Embryonic facial prominence (tissue), 1 donor: ENCODE data around the gene NFATC3.

Experiments
- DNase-seq: peaks from one replicate; pipeline ENCODE4 v3.0.0-alpha.2; 2016; ENCODE audit errors: extremely low spot score

The NFATC3 gene

DNA sequence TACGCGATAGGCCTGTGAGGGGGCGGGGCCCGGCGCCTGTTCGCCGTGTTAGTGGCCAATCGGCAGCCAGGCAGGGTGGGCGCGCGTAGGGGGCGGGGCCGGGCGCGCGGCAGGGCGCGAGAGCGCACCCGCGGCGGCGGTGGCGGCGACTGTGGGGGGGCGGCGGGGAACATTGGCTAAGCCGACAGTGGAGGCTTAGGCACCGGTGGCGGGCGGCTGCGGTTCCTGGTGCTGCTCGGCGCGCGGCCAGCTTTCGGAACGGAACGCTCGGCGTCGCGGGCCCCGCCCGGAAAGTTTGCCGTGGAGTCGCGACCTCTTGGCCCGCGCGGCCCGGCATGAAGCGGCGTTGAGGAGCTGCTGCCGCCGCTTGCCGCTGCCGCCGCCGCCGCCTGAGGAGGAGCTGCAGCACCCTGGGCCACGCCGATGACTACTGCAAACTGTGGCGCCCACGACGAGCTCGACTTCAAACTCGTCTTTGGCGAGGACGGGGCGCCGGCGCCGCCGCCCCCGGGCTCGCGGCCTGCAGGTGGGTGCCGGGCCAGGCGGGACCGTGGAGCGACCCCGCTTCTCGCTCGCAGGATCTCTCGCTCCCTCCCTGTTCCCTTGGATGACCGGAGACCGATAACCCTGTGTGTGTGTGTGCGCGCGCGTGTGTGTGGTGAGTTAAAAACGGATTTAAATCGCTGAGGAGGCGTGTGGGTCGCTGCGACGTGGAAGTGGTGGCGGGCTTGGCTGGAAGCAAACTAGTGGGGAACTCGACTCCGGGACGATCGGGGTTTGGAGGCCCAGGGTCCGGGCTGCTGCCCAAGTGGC lies at the start of gene NFATC3:
TSS of gene NFATC3 (plus strand) at position 112 of the 813 bp plus-strand sequence. CDS start at position 424, 312 bp downstream.
- no peak for DNase-seq

- DNase-seq = no peak
These were observed 47.2 kb upstream of the NFATC3 start for GRCh38 chr16:68037841-68038597.

DNA sequence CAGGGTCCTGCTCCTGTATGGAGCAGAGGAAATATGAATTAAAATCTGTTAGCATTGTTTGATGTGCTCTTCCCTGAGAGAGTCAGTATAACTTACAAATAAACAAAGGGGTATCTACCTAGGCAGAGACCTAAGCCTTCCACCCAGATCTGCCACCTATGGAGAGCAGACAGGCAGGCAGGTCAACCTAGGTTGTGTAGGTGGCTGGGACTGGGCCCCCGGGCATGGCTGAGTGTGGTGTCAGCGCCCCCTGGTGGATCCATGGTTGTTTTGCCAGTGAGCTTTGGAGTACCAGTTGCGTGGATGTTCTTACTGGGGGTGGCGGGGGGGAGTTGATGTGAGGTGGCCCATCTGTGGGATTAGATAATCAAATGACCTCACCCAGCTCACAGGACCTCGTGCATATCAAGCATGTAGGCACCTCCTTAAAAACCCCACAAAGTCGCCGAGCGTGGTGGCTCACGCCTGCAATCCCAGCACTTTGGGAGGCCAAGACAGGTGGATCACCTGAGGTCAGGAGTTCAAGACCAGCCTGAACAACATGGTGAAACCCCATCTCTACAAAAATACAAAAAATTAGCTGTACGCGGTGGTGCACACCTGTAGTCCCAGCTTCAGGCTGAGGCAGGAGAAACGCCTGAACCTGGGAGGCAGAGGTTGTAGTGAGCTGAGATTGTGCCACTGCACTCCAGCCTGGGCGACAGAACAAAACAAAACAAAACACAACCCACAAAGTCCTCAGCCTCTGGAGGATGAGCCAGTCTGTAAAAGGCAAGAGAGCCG lies 44.5 kb upstream of the NFATC3 start:
- no peak for DNase-seq

DNA sequence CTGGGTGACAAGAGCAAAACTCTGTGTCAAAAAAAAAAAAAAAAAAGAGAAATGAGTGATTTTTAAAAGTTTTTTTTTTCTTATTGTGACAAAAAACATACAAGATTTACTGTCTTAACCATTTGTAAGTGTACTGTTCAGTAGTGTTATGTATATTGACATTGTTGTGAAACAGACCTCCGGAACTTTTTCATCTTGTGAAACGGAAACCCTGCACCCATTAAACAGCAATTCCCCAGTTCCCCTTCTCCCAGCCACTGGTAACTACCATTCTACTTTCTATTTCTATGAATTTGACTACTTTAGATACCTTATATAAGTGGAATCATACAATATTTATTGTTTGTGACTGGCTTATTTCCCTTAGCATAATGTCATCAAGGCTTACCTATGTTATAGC lies 43.4 kb upstream of the NFATC3 start:
- DNase-seq = no peak

- no peak for DNase-seq
These were observed 39.1 kb upstream of the NFATC3 start for GRCh38 chr16:68046106-68046505.

DNA sequence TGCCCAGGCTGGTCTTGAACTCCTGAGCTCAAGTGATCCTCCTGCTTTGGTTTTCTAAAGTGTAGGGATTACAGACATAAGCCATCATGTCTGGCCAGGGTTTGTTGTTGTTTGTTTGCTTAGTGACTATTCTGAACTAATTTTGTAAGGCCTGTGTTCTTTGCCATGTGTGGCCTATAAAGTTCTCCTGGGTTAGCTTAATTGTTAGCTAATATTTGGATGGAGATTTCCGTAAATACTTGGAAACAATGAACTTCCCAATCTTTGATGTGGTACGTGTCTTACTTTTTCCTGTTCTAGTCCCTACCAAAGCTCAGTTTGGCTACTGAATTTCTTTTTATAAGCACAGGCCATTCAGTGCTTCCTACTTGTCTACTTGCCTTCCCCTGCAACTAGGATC lies 37.2 kb upstream of the NFATC3 start:
- DNase-seq = no peak

GRCh38 chr16:68049449-68049848 lies 35.7 kb upstream of the NFATC3 start:
- no peak for DNase-seq

DNA sequence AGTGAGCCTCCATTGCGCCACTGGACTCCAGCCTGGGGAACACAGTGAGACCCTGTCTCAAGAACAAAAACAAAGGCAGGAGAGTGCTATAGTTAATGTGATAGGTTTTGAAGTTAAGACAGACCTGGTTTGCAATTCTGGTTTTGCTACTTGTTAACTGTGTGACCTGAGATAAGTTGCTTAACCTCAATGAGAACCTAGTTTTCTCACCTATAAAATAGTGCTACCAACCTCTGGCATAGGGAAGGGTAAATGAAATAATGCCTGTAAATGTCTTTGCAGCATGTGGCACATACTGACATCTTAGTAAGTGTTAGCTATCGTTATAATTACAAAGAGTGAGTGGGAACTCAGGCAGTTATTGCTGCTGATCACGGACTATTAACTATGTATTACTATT lies 29.8 kb upstream of the NFATC3 start:
- DNase-seq = no peak

GRCh38 chr16:68059804-68060203 lies 25.4 kb upstream of the NFATC3 start:
- DNase-seq = no peak

- DNase-seq = no peak
These were observed 23.8 kb upstream of the NFATC3 start for GRCh38 chr16:68061396-68061795.

- DNase-seq = no peak
These were observed 22.2 kb upstream of the NFATC3 start for GRCh38 chr16:68062910-68063393.

- no peak for DNase-seq
These were observed 20.3 kb upstream of the NFATC3 start for GRCh38 chr16:68064791-68065365.

- DNase-seq = no peak
These were observed 19.4 kb upstream of the NFATC3 start for GRCh38 chr16:68065716-68066305.

GRCh38 chr16:68066763-68067162 lies 18.4 kb upstream of the NFATC3 start:
- DNase-seq = no peak

DNA sequence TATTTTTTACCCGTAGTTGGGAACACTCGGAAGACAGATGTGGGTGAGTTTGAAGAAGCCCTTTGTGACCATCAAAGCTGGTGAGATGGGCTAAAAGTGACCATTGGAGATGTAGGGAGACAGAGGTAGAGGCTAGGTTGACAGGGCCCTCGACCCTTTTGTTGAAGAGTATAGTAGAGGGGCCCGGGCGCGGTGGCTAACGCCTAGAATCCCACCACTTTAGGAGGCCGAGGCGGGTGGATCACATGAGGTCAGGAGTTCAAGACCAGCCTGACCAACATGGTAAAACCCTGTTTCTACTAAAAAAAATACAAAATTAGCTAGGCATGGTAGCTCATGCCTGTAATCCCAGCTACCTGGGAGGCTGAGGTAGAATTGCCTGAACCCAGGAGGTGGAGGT lies 16.2 kb upstream of the NFATC3 start:
- no peak for DNase-seq

DNA sequence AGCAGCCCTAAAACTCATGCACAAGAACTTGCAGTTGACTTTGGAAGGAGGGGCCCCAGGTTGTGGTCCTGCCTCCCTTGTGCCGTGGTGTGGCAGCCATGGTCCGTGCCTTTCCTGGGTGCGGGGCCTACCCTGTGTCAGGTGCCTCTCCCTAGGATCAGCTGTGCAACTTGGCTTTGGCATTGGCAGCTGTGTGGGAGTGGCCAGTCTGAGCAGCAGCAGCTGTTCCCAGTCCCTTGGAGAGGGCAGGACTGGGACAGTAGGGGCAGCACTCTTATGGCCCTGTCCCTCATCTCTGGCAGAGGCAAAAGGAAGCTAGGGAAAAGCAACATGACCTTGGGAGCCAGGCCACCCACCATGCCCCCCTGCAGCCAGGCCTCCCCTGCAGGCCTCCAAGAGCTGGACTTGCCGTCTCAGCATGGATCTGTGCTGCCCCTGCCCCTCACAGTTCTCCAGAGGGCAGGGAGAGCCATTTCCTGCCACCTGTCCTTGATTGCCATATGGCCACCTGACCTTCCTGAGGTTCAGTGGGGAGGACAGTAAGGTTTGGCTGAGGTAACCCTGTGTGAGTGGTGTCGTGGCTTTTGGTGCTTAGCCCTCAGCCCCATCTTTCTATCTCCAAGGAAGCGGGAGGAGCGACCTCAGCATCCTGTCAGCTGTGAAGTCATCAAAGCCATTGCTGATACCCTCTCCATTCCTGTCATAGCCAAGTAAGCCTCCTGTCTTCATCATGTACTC lies 15.5 kb upstream of the NFATC3 start:
- no peak for DNase-seq

DNA sequence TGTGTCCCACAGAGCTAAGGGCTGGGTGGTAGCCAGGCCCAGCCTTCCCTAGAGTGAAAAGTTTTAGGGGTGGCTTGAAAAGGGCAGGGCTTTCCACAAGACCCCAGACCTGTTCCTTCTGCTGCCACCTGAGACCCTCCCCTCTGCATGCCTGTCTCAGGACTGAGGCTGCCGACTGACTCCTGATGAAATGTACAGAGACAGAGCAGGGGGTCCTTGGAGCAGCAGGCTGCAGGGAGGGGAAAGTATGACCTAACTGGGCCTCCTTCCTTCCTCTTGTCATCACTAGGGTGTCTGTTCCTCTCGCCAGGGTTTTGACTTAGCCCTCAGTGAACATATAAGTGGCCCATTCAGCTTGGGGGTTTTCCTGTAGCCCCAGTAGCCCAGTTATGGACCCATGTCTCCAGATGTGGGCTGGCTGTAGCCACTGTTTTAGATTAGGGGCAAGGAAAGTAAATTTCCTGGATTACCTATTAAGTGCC lies 14.9 kb upstream of the NFATC3 start:
- no peak for DNase-seq

- no peak for DNase-seq
These were observed 14.2 kb upstream of the NFATC3 start for GRCh38 chr16:68070806-68071517.

DNA sequence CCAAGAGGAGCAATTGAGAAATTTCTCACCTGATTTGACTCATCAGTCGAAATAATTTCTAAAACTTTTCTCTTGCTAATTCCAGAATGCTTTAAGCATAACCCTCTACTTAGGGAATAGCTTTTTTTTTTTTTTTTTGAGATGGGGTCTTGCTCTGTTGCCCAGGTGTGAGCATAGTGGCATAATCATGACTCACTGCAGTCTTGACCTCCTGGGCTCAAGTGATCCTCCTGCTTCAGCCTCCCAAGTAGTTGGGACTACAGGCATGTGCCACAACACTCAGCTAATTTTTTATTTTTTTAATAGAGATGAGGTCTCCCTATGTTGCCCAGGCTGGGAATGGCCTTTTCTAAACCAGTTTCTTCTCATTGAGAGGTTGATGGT lies 13.7 kb upstream of the NFATC3 start:
- DNase-seq = no peak
